BJ (cell line): ENCODE results near the gene ALKBH8. TPM values are rescaled to one million over a fixed set of nuclear protein-coding genes. Genes with fewer than 3 reads are reported as not detected.

Source experiments
- CTCF ChIA-PET: fragments of 350-600 bp; formaldehyde crosslinking; extraction: SDS; loops from one replicate; lab custom pipeline; 2021; ENCODE audit warnings: antibody characterized with exemption, inconsistent platforms; lab: Yijun Ruan, JAX
- POLR2A ChIA-PET: fragments of 300-600 bp; sonication (Branson Sonifier 250); formaldehyde crosslinking; extraction: SDS; loops from one replicate; lab custom pipeline; 2021; ENCODE audit warnings: antibody characterized with exemption; lab: Charles Lee
- DNase-seq: peaks from one replicate; pipeline ENCODE4 v3.0.0-alpha.2; 2011; ENCODE audit warnings: low read depth
- H3K27me3 ChIP-seq: 2 replicates; pipeline ENCODE4 v1.6.0; 2011; ENCODE audit warnings: low read length; ENCODE audit not compliant: control insufficient read depth, insufficient read depth
- H3K36me3 ChIP-seq: 2 replicates; pipeline ENCODE4 v1.5.1; 2011; ENCODE audit warnings: low read length; ENCODE audit not compliant: control insufficient read depth, insufficient read depth
- H3K4me3 ChIP-seq: 2 replicates; pipeline ENCODE4 v1.5.1; 2011; ENCODE audit warnings: low read depth, mild to moderate bottlenecking, control low read depth, low read length
- CTCF ChIP-seq: IDR thresholded peaks from 2 replicates; pipeline ENCODE4 v1.5.1; 2011; ENCODE audit warnings: low read depth, mild to moderate bottlenecking, control low read depth, inconsistent platforms, low read length, moderate library complexity; ENCODE audit not compliant: insufficient read depth
- polyA minus RNA-seq: library from RNA; depleted of rRNA, polyadenylated mRNA; stranded (reverse); fragments of >200 nt; gene quantifications from 2 replicates; pipeline ENCODE4 v1.2.3, GENCODE V29; 2011; rRNA and poly(A)+ RNA removed
- polyA plus RNA-seq: library from polyadenylated mRNA; depleted of rRNA; stranded (reverse); fragments of >200 nt; gene quantifications from 2 replicates; pipeline ENCODE4 v1.2.3, GENCODE V29; 2011; rRNA removed

The ALKBH8 gene
- polyA plus RNA-seq (2.9 and 5.6 TPM in 2 replicates), polyA minus RNA-seq (2.4 TPM in 2 replicates)

- H3K36me3 ChIP-seq: no peaks in the 10 kb centered on the region
- TF ChIP-seq CTCF: 0 out of 2 replicates have a peak, but pooled peaks have one; percentile 1
- ChIA-PET CTCF (interaction anchor here (0.6 to 8.2 kb wide), 8 partner anchors 11 to 216 kb away, joined by 3 to 68 read pairs (median 6); no protein-coding TSS in a partner anchor), POLR2A (no interaction called here)
- no peak for DNase-seq
- peak within 1 kb of the TSS; percentile 87 for H3K4me3 ChIP-seq
- peaks cover 3% of the 10 kb centered on the region; the same call in 1 of the 2 replicates for H3K27me3 ChIP-seq
Measured at GRCh38 chr11:107565219-107565937, at the start of gene ALKBH8. ALKBH8 (minus strand) TSS chr11:107565735; CDS start chr11:107560893, 4,842 bp downstream.

GRCh38 chr11:107612445-107612844 lies 46.9 kb upstream of the ALKBH8 start:
- POLR2A ChIA-PET: no interaction called here
- Histone ChIP-seq H3K36me3 (no peaks in the 10 kb centered on the region), H3K27me3 (0 out of 2 replicates have a peak, but pooled peaks cover 5% of the 10 kb centered on the region), H3K4me3 (no peak overlapping the region)
- no peak for DNase-seq
- TF ChIP-seq CTCF: no peak
- CTCF ChIA-PET: no interaction called here

GRCh38 chr11:107609400-107610218 lies 44.1 kb upstream of the ALKBH8 start:
- ChIA-PET POLR2A (interaction anchor here (0.6 kb wide), 1 partner anchor 22 kb away, joined by 4 read pairs; no protein-coding TSS in a partner anchor), CTCF (interaction anchor here (1.1 kb wide), 1 partner anchor 10 kb away, joined by 3 read pairs; no protein-coding TSS in a partner anchor)
- Histone ChIP-seq H3K36me3 (no peaks in the 10 kb centered on the region), H3K27me3 (0 out of 2 replicates have a peak, but pooled peaks cover 3% of the 10 kb centered on the region), H3K4me3 (no peak overlapping the region)
- no peak for DNase-seq
- no peak for TF ChIP-seq CTCF

GRCh38 chr11:107608809-107609208 lies 43.3 kb upstream of the ALKBH8 start:
- TF ChIP-seq CTCF: no peak
- H3K27me3 ChIP-seq: 0 out of 2 replicates have a peak, but pooled peaks cover 3% of the 10 kb centered on the region
- no peak overlapping the region for H3K4me3 ChIP-seq
- DNase-seq: no peak
- ChIA-PET CTCF (interaction anchor here (1.1 kb wide), 1 partner anchor 11 kb away, joined by 3 read pairs; no protein-coding TSS in a partner anchor), POLR2A (no interaction called here)
- H3K36me3 ChIP-seq: no peaks in the 10 kb centered on the region
